ENCODE measurements around the gene GUCY2C.
"Not testable (repeated sequence)": the region's sequence is repeated elsewhere in the genome, so short reads cannot be mapped to it uniquely, and the experiment has no call there.

Gene GUCY2C

DNA sequence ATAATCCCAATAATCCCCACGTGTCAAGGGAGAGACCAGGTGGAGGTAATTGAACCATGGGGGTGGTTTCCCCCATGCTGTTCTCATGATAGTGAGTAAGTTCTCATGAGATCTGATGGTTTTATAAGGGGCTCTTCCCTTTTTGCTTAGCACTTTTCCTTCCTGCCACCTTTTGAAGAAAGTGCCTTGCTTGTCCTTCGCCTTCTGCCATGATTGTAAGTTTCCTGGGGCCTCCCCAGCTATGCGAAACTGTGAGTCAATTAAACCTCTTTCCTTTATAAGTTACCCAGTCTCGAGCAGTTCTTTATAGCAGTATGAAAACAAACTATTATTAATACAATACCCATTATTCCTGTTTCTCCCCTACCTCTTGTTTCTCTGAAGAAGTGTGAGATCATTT is 14.2 kb downstream of the GUCY2C start:
- not testable (repeated sequence) for DNase-seq

DNA sequence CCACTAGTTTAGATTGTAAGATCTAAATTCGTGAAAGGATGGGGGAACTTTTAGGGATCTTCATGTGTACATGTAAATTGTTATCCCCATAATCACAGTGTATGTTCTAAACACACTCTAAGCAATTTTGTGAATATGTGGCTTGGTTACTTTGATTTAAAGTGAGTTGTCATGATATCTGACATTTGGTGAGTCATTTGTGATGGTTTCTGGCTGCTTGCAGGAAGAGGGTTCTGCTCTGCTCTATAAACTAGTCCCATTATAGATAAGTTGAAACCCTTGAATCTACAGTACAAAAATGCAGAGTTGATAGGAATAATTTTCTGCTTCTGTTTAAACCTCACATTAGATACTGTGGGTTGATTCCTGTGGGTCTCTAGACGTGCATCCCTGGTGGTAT is 14.8 kb downstream of the GUCY2C start:
- DNase-seq, result no peak

DNA sequence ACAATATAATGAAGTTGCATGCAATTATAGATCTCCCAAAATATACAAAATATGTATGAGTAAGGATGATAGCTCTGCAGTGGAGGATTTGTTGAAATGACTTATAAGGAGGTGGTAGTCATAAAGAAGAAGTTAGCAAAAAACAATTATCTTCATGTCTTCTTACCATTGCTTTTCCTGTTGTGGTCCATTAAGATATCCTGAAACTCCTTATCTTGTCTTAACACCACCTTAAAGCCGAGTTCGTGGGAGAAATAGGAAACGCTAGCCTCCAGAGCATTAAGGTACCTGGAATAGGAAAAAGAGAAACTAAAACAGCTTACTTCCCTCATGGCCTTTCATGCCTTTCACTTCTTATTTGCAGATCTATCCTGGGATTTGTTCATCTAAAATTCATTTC is 15.2 kb downstream of the GUCY2C start:
- no peak for DNase-seq

DNA sequence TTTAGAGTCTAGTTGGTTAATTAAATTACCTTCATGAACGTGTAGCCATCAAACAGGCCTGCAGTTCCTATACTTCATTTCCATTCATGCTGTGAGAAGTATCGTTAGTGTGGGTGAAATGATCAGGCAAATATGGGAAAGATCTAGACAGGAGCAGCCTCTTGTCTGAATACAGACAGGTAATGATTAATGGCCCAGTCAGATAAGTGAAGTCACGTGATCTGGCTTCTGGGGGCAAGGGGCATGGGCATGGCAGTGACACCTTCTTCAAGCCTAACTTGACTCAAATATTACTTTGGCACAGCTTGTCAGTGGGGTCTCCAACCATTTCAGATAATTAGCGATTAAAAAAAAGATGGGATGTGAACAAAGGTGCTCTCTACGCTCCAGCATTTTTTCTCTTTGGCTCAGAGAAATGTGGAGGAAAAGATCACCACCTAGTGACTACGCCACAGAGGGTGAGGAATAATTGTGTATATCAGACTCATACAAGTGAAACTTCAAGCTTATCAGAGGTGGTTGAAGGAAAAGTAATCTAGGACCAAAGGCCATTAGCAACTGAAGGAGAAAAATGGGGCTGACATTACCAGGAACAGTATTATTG is 17.8 kb downstream of the GUCY2C start:
- DNase-seq, result no peak

DNA sequence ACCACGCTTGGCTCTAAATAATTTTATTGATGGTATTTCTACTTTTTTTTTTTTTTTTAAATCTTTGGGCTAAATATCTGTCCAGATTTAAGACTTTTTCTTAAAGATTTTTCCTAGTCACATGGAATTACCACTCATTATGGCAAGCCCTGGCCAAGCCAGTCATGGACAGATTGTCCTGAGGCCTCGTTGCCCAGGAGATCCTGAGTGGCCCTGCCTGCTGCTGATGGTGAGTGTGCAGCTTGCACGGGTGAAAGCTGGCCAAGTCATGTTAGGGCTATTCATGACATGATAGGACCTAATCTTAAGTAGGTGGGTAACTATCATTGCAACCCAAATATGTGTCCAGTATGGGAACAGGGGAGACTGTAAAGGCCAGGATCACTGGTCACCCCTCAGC is 27.8 kb downstream of the GUCY2C start:
- DNase-seq, result no peak

DNA sequence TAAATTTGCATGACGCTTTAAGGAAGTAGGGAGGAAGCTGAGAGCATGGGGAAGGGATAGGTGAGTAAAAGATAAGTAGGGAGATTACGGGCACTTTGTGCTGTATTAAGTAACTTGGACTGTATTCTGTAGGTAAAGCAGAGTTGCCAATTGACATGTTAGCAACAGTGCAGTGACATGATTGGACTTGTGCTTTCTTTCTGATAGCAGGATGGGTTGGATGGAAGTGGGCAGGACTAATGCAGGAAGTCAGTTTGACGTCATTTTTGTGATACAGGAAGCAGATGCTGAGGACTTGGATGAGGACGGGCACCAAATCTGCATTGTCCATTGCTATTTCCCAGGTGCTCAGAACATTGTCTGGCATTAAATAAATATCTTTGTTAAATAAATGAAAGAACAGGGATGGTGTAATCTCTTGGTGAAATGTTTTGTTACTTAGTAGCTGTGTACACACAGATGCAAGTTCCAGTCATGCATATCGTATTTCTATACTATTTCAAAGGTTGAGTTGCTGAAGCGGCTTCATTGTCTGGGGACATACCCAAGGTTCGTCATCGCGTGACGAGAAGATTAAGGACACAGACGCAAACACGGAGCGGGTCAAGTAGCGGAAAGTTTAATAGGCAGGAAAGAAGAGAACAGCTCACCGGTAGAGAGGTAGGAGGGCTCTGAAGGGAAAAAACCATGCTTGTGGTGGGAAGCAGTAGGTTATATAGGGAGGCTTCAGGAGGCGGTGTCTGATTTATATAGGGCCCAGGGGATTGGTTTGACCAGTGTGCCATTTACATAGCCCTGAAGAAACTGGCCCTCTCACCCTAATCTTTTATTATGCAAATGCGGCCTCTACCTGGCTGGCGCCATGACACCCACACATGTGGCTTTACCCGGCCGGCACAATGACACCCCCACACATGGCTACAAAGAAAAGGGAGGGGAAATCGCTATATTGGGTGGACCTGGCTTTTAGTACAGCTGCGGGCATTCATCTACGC is 30.7 kb downstream of the GUCY2C start:
- DNase-seq, result no peak

DNA sequence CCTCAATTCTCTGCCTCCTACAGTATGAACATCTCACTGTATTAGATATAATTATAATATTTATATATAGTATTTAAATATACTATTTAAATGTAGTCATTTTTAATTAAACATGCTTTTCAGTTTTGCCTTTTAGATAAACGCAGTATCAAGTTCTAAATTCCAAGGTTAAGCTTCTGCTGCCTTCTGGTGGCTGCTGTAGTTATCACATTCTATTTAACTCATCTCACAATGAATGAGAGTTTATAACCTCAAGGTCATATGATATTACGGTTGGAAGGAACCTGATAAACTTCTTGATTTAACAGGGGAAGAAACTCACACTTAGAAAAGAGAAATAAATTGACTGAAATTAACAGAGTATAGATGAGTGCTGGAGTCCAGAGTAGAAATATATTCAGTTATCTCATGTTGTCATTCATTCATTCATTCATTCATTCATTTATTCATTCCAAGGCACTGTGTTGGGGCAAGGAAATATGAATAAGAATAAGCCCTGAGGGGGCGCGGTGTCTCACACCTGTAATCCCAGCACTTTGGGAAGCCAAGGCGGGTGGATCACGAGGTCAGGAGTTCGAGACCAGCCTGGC is 31.9 kb downstream of the GUCY2C start:
- peak in 5 of 56 donors; percentile 1 to 19 (median 3) for DNase-seq

DNA sequence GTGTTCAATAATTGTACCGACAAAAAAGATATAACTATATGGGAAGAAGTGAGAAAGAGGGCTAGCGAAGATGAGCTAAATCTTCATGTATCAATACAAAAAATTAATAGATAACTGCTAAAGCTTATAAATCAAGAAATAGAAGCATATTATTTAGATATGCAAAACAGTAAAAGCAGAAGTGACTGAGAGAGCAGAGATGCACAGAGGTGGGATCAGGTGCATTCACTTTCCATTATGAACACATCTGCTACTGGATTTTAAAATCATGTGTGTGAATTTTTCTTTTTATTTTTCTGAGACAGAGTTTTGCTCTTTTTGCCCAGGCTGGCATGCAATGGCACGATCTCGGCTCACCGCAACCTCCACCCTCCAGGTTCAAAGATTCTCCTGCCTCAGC is 33.4 kb downstream of the GUCY2C start:
- no peak for DNase-seq

DNA sequence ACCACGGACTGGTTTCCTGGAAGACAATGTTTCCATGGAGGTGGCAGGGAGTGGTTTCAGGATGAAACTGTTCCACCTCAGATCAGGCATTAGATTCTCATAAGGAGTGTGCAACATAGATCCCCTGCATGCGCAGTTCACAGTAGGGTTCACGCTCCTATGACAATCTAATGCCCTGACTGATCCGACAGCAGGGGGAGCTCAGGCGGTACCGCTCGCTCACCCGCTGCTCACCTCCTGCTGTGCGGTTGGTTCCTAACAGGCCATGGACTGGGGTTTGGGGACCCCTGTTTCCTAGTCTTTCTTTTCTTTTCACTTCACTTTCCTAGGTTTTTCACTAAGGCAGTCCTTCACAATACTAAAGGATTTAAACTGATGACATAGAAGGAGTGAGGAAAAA is 39.6 kb downstream of the GUCY2C start:
- DNase-seq, result no peak

DNA sequence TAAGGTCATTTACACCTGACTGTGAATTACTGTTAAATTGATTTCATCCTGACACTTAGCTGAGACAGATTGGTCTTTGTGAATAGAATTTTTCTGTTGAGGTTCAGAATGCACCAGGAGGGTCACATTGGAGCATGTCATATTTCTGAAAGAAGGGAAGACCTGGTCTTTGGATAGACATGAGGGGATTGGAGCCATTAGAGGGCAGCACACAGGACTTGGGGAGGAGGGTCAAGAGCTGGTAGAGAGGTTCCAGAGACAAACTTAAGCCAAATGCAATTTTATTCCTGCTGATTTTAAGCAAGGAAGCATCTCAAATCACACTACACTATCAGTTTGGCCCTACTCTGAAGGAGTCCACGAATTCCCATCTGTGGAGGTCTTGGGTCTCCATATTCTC is 41.1 kb downstream of the GUCY2C start:
- DNase-seq, result no peak

DNA sequence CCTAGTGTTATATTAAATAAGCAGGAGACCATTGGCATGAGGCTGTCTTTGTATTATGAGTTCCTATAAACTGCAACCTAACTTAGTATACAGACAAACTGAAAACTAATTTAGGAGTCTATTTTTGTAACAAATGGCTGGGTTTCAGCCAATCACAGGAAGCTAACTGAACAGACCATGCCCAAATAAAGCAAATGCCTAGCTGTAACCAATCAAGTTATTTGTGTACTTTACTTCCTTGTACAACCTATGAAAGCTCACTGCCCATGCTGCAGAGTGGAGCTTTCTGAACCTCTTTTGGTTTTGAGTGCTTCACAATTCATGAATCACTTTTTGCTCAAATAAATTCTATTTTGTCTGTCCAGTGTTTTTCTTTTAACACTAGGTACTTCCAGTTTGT is 41.6 kb downstream of the GUCY2C start:
- DNase-seq, result no peak

DNA sequence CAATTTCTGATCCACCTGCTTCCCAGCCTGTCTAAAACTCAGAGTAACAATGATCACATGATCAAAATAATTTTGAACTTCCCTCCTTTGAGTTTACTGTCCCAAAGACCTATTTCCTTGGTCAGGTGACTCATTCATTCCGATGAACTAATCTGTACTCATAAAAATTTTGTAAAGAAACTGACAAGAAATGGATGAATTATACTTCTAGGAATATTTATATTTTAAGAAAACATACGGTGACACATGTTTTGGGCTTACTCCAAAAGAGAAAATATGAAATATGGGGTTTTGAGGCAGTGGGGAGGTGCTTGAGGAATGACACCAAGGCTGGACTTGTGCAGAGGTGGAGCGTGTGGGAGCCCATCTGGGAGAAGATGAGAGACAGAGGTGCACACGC is 42.0 kb downstream of the GUCY2C start:
- no peak for DNase-seq

DNA sequence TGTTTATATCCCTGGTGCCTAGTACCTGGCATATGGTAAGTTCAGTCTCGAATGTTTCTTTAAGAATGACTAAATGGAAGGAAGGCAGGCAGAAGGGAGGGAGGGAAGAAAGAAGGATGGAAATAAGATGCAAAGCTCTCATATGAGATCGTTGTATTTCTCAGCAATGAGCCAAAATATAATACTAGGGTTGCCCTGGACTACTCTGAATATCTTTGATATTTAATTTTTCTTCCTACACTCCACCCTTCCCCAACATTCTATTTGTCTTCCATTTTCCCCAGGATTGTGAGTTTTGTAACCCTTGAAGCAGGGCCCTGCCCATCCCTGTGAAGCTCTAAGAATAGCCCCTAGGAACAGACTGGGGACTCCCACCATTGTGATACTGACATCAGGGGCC is 43.9 kb downstream of the GUCY2C start:
- DNase-seq, result no peak

DNA sequence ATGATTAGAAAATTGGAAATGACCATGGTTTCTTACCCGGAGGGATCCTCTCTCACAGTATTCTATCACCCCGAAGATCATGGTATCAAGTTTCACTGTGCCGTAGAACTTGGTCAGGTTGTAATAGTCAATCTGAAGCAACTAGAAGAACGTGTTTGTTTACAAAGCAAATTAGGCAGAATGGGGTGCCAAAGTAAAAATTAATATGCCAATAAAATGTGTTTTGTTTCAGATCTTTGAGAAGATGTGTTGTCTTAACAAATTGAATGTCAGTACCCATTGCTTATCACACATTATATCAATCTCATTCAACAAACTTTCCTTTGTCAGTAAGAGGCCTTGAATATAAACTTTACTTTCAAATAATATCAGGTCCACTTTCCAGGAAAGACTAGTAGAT is 45.0 kb downstream of the GUCY2C start:
- DNase-seq, result no peak

DNA sequence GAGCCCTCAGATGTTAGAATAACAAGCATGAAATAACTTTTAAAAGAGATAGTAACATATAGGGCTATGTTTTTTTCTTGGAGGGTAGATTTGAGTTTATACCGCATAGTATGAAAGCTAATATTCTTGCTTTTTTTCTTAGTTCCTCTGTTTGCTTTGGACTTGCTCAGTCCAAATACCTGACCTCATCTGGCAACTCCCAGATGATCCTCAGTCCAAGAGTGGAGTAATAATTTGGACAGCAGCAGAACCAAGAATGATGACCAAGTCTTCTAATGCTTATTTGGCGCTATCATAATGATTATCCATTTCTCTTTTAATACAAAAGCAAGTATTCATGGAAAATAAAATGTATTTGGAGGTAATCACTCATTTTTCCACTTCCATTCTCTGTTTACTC is 45.6 kb downstream of the GUCY2C start:
- DNase-seq, result no peak

DNA sequence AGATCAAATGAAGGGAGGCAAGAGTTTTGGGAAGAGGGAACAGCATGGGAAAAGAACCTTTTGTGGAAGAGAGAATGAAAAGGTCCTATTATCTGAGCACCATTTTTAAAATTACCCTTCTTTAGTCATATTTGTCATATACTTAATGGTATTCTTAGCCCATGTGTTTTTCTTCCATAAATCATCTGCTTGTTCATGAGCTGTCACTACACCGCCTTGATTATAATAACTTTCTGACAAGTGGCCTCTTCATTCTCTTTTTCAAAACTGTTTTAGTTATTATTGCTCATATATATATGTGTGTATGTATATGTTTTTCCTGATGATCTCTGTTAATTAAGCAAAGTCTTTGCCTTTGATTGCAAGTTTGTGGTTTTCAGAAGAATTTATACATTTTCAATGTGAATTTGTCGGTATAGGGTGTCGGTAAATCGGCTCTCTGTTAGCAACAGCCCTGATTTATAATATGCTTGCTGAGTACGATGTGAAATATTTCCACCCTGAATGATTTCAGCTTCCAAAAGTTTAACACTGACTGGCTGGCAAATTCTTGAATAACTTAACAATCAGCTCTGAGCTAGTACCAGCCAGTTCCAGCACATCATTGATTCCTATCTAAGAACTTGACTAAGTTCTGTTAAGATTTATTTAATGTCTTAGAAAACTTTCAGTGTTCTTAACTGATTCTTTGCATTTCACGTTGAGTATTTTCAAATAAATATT is 49.2 kb downstream of the GUCY2C start:
- DNase-seq, result no peak

DNA sequence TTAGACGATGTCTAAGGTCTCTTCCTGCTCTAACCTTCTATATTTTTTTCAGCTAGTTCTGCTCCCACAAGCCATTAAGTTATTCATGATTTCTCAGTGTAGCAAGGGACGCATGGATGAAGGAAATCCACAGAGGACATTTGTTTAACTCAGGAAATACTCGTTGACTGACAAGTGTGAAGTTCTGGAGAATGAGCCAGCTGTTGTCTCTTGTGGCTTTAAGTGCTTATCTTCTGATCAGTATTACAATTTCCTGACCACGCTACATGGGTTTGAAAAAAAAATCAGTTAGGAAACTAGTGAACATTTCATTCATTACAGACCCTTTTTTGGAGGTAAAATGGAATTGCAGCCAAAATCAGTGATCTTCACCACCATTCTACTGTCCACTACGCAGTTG is 53.1 kb downstream of the GUCY2C start:
- DNase-seq, result no peak

DNA sequence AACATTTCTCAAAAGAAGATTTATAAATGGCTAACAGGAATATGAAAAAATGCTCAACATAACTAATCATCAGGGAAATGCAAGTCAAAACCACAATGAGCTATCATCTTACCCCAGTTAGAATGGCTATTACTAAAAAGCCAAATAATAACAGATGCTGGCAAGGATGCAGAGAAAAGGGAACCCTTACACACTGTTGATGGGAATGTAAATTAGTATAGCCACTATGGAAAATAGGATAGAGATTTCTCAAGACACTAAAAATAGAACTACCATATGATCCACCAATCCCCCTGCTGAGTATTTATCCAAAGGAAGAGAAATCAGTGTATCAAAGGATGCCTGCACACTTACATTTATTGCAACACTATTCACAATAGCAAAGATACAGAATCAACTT is 58.3 kb downstream of the GUCY2C start:
- DNase-seq, result no peak

DNA sequence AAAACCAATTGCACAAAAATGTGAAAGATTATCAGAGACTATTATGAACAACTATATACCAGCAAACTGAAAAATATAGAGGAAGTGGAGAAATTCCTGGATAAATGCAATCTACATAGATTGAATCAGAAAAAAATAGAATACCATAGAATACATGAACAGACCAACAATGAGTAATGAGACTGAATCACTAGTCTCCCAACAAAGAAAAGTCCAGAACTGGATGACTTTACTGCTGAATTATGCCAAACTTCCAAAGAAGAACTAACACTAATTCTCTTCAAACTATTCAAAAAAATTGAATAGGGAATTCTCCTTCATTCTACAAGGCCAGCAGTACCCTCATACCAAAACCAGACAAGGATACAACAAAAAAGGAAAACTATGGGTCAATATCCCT is 60.6 kb downstream of the GUCY2C start:
- no peak for DNase-seq

DNA sequence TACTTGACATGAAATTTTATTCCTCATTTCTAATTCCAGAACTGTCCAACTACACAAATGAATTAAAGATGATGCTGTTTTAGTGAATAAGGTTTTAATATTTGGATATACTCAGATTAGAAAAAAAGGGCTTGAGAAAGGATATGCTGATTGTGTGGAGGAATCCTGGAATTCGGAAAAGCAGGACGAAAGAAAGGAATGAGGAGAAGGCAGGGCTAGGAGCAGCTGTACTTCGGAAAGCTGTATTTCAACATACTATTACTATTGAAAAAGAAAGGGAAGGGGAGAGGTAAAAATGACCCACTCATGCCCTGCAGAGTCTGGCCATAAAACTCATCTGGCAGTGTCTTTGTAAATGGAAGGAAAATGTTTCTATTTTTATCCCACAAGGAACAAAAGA is 65.6 kb downstream of the GUCY2C start:
- no peak for DNase-seq

DNA sequence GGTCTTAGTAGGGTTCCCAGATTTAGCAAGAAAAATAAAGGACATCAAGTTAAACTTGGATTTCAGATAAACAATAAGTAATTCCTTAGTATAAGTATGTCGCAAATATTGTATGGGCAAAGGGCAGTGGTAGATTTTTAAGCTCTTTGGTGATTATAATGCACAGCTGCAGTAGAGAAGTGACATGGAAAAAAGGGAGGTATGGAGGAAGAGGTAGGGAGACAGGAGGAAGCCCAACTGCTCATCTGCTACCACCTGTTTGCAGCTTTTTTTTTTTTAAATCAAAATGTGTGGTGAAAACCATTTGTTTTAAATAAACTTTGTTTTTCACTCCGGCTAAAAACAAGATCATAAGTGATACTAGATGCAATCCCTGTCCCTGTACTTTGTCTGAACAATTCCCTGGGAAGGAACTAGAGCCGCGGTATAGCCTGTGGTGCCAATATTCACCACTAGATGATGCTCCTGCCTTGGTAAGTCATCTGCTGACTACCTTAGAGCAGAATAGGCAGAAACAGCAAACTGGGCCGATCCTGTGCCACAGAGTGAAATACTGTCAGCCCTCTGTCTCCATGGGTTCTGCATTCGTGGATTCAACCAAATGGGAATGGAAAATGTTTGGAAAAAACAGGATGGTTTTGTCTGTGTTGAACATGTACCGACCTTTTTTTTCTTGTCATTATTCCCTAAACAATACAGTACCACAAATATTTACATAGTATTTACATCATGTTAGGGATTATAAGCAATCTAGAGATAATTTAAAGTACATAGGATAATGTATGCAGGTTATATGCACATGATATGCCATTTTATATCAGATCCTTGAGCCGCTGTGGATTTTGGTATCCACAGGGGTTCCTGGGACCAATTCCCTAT is 66.3 kb downstream of the GUCY2C start:
- DNase-seq, result peak in 43 of 56 donors; percentile 3 to 79 (median 33)

Measured in nucleus accumbens (tissue), 56 donors.